Endothelial cell of umbilical vein (primary cell): ENCODE data around the gene SOCS3. TPM values are rescaled to one million over a fixed set of nuclear protein-coding genes. Genes with fewer than 3 reads are reported as not detected.

Source experiments
- BruUV-seq: library from RNA; stranded (reverse); fragments of 400-500 nt; replicated peaks from 2 replicates; lab custom pipeline; 2021; lab: Mats Ljungman, UMichigan
- CTCF ChIA-PET: fragments of 300-600, 350-600 bp; sonication (Branson Sonifier 250); formaldehyde crosslinking; loops from one replicate; lab custom pipeline; 2021; ENCODE audit warnings: antibody characterized with exemption, inconsistent platforms; lab: Charles Lee
- POLR2A ChIA-PET: fragments of 300-600, 350-600 bp; sonication (Branson Sonifier 250); formaldehyde crosslinking; loops from one replicate; lab custom pipeline; 2021; ENCODE audit warnings: antibody characterized with exemption, inconsistent platforms; lab: Charles Lee
- DNase-seq: peaks from one replicate; pipeline ENCODE4 v3.0.0-alpha.2; 2011; ENCODE audit warnings: low read depth, low spot score
- FAIRE-seq: peaks from 2 replicates; lab custom pipeline; 2011; peaks lifted over from hg19 to GRCh38; lab: Jason Lieb, UNC
- H2AFZ ChIP-seq: 2 replicates; pipeline ENCODE4 v1.6.0; 2012; ENCODE audit warnings: low read depth, low read length, control low read depth, inconsistent platforms
- H3K27ac ChIP-seq: 2 replicates; pipeline ENCODE4 v1.5.1; 2011; ENCODE audit warnings: low read depth, mild to moderate bottlenecking, control low read depth, low read length, moderate library complexity; ENCODE audit not compliant: insufficient read depth
- H3K27me3 ChIP-seq, 2 experiments: 2 replicates each; pipeline versions ENCODE4 v1.6.0 to v1.6.1; 2011; ENCODE audit warnings: low read length in 2 of 2, mixed read lengths in 1 of 2; ENCODE audit not compliant: control insufficient read depth in 2 of 2, insufficient read depth in 2 of 2
- H3K36me3 ChIP-seq, 2 experiments: 2 replicates in 1 of 2; 3 replicates in 1 of 2; pipeline ENCODE4 v1.5.1; 2011; ENCODE audit warnings: low read length in 2 of 2, mild to moderate bottlenecking in 1 of 2, moderate library complexity in 1 of 2; ENCODE audit not compliant: control insufficient read depth in 2 of 2, insufficient read depth in 2 of 2; ENCODE audit errors: extremely low read depth in 1 of 2
- H3K4me1 ChIP-seq: 3 replicates; pipeline ENCODE4 v1.5.1; 2011; ENCODE audit warnings: mild to moderate bottlenecking, low read length; ENCODE audit not compliant: control insufficient read depth, insufficient read depth; ENCODE audit errors: extremely low read depth
- H3K4me2 ChIP-seq: 2 replicates; pipeline ENCODE4 v1.6.1; 2011; ENCODE audit warnings: low read length, control low read depth, mixed read lengths; ENCODE audit not compliant: insufficient read depth
- H3K4me3 ChIP-seq, 3 experiments: fragments of 200-600 bp in 1 of 3; sonication (generic), shearing (Covaris generic) in 1 of 3; replicated peaks in 1 of 3; 2 replicates each; pipeline ENCODE4 v1.5.1; 2011 to 2016; ENCODE audit warnings: control low read depth in 3 of 3, low read length in 3 of 3, mild to moderate bottlenecking in 2 of 3, inconsistent platforms in 1 of 3, low read depth in 1 of 3, moderate library complexity in 1 of 3; ENCODE audit not compliant: insufficient read depth in 1 of 3
- H3K79me2 ChIP-seq: 2 replicates; pipeline ENCODE4 v1.6.0; 2012; ENCODE audit warnings: low read length, inconsistent platforms; ENCODE audit not compliant: control insufficient read depth, insufficient read depth
- H3K9ac ChIP-seq: replicated peaks from 2 replicates; pipeline ENCODE3; 2011; ENCODE audit warnings: low read length, control low read depth; ENCODE audit not compliant: insufficient read depth; ENCODE audit errors: extremely low read depth
- H3K9me1 ChIP-seq: replicated peaks from 3 replicates; pipeline ENCODE4 v1.6.0; 2011; ENCODE audit warnings: mild to moderate bottlenecking, low read length; ENCODE audit not compliant: control insufficient read depth, insufficient read depth; ENCODE audit errors: extremely low read depth
- H3K9me3 ChIP-seq: replicated peaks from 2 replicates; pipeline ENCODE4 v1.5.1; 2012; ENCODE audit warnings: low read length, inconsistent platforms; ENCODE audit not compliant: control insufficient read depth, insufficient read depth
- H4K20me1 ChIP-seq: replicated peaks from 2 replicates; pipeline ENCODE3; 2011; ENCODE audit warnings: mild to moderate bottlenecking, low read length; ENCODE audit not compliant: control insufficient read depth, insufficient read depth; ENCODE audit errors: extremely low read depth
- EZH2 ChIP-seq: IDR thresholded peaks from 2 replicates; pipeline ENCODE4 v1.6.1; 2012; ENCODE audit warnings: borderline replicate concordance, low read depth, mild to moderate bottlenecking, moderate library complexity, low read length, inconsistent platforms; ENCODE audit not compliant: severe bottlenecking
- FOS ChIP-seq: IDR thresholded peaks from 2 replicates; pipeline ENCODE4 v1.6.1; 2011; ENCODE audit warnings: mild to moderate bottlenecking, low read length, moderate library complexity, borderline replicate concordance; ENCODE audit not compliant: insufficient read depth
- GATA2 ChIP-seq: IDR thresholded peaks from 2 replicates; pipeline ENCODE4 v1.7.0; 2011; ENCODE audit warnings: low read depth, mild to moderate bottlenecking, moderate library complexity, mixed read lengths, low read length; ENCODE audit not compliant: insufficient read length, insufficient read depth
- MYC ChIP-seq: IDR thresholded peaks from one replicate; pipeline ENCODE4 v1.6.1; 2011; ENCODE audit warnings: mild to moderate bottlenecking, low read depth, low read length
- POLR2A ChIP-seq: IDR thresholded peaks from 2 replicates; pipeline ENCODE4 v1.6.1; 2012; ENCODE audit warnings: low read depth, mild to moderate bottlenecking, control low read depth, low read length
- POLR2AphosphoS5 ChIP-seq: IDR thresholded peaks from 2 replicates; pipeline ENCODE4 v1.6.1; 2012; ENCODE audit warnings: low read depth, mild to moderate bottlenecking, control low read depth, low read length, moderate library complexity; ENCODE audit not compliant: insufficient read depth
- dilution Hi-C: fragments of 300-500 bp; cut with MboI; formaldehyde crosslinking; loops from one replicate; pipeline ENCODE4 v1.15.0; 2019; ENCODE audit warnings: low sequenced_read_pairs; ENCODE audit not compliant: extremely low pct_ligation_motif_present
- intact Hi-C: fragments of 100-400 bp; cut with micrococcal nuclease; formaldehyde crosslinking; loops from one replicate; pipeline ENCODE4 v1.10.0; 2022
- polyA plus RNA-seq, 4 experiments: library from polyadenylated mRNA; depleted of rRNA in 3 of 4; stranded (reverse) in 3 of 4; unstranded in 1 of 4; fragments of >200 nt; gene quantifications; 2 replicates each; pipeline versions ENCODE4 v1.2.1 to v1.2.3, GENCODE V29; 2011 to 2012; ENCODE audit warnings: missing spikeins in 1 of 4
- total RNA-seq: library from RNA; stranded (reverse); gene quantifications from 2 replicates; pipeline ENCODE4 v1.2.3, GENCODE V29; 2021
- TF ChIP-seq, protein P1 (sequence below): IDR thresholded peaks from 2 replicates; pipeline ENCODE4 v1.6.1; 2011; ENCODE audit not compliant: insufficient read depth, insufficient read length

The SOCS3 gene
- total and polyA plus RNA-seq, 2 donors (not counting 3 experiments of a cell fraction or from before 2014, with no cell fraction given) = 6.2 to 14.3 TPM

DNA sequence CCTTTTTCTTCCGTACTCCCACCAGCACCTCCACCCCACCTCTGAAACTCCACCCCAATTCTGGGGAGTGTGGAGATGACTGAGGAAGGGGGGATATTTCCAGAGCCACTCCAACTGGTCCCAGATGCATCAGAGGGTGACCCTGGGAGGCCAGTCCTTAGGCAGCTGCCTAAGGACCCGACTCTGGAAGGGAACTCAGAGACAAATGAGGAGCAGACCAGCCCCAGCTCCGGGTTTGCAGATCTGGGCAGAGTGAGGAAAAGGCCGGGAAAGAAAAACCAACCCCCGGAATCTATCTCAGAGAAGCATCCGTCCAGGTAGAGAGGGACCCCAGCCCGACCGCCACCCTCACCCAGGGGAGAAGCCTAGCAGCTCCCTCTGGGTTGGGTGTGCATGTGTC is 41.5 kb downstream of the SOCS3 start:
- DNase-seq (no peak), FAIRE-seq (no peak)
- no peaks in the 10 kb centered on the region for H3K9me1 ChIP-seq
- ChIA-PET CTCF (interaction anchor here (1.2 kb wide), 2 partner anchors 17 to 104 kb away, joined by 3 to 5 read pairs; no protein-coding TSS in a partner anchor), POLR2A (no interaction called here)
- H3K4me2 ChIP-seq = no peak overlapping the region
- H3K9me3 ChIP-seq = no peaks in the 10 kb centered on the region
- intact Hi-C loops (no loop called here), dilution Hi-C loops (no loop called here)
- H4K20me1 ChIP-seq = no peaks in the 10 kb centered on the region
- no peaks in the 10 kb centered on the region for H3K36me3 ChIP-seq
- no peak for TF ChIP-seq GATA2
- TF ChIP-seq POLR2A = no peak
- TF ChIP-seq POLR2AphosphoS5 = no peak
- TF ChIP-seq, protein P1, sequence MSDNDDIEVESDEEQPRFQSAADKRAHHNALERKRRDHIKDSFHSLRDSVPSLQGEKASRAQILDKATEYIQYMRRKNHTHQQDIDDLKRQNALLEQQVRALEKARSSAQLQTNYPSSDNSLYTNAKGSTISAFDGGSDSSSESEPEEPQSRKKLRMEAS = no peak
- H3K9ac ChIP-seq = no peak overlapping the region
- H3K27me3 ChIP-seq = no peaks in the 10 kb centered on the region
- H2AFZ ChIP-seq = no peak overlapping the region
- H3K27ac ChIP-seq = no peak overlapping the region
- no peak overlapping the region for H3K4me3 ChIP-seq
- no peaks in the 10 kb centered on the region for H3K79me2 ChIP-seq
- no TSS peak for BruUV-seq
- H3K4me1 ChIP-seq = peaks cover 34% of the 10 kb centered on the region

DNA sequence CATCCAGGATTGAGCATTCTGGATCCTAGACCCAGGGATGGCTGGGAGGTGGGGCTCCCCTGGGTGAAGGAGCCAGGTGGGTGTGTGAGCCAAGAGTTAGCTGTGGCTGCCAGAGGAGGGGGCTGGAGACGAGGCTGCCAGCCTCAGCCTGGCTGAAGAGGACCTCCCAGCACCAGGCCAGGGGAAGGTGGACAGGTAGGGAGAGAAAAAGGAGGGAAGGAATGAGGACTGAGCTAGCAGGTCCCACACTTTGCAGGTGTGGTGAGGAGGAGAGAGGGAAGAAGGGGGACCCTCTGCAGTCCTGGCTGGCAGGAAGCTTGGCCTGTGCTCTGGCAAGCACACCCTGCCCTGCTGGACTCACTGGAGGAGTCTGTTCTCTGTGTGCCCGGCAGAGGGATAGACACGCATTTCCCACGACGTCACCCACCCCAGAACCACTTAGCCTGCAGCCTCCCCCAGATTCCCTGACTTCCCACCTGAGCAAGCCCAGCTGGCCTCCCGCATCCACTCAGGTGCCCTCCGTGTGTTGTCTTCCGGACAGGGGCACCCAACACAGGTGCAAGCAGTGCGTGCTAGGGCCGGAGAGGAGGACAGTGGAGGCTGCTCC is 42.0 kb downstream of the SOCS3 start:
- intact Hi-C loops (no loop called here), dilution Hi-C loops (no loop called here)
- Histone ChIP-seq H3K27ac (no peak overlapping the region), H2AFZ (no peak overlapping the region), H3K4me2 (no peak overlapping the region), H3K4me3 (no peak overlapping the region), H3K9ac (no peak overlapping the region), H3K9me3 (no peaks in the 10 kb centered on the region), H3K9me1 (no peaks in the 10 kb centered on the region), H3K4me1 (peaks cover 29% of the 10 kb centered on the region), H3K79me2 (no peaks in the 10 kb centered on the region), H3K27me3 (no peaks in the 10 kb centered on the region), H3K36me3 (no peaks in the 10 kb centered on the region), H4K20me1 (no peaks in the 10 kb centered on the region)
- TF ChIP-seq MYC = no peak
- no peak for TF ChIP-seq FOS
- TF ChIP-seq EZH2 = no peak
- ChIA-PET CTCF (interaction anchor here (1.2 kb wide), 2 partner anchors 17 to 104 kb away, joined by 3 to 5 read pairs; no protein-coding TSS in a partner anchor), POLR2A (no interaction called here)
- FAIRE-seq = no peak
- BruUV-seq = no TSS peak
- no peak for DNase-seq
